Osteoblast (primary cell): Measurements from ENCODE around the gene WFDC1. TPM values are rescaled to one million over a fixed set of nuclear protein-coding genes. Genes with fewer than 3 reads are reported as not detected.

Experiments
- DNase-seq: peaks from one replicate; pipeline ENCODE4 v3.0.0; 2011; ENCODE audit warnings: low spot score, mixed read lengths; ENCODE audit not compliant: insufficient read length; ENCODE audit errors: missing footprints
- H2AFZ ChIP-seq: 2 replicates; pipeline ENCODE4 v1.6.0; 2011; ENCODE audit warnings: mild to moderate bottlenecking, low read length
- H3K27ac ChIP-seq: 2 replicates; pipeline ENCODE4 v1.5.1; 2011; ENCODE audit warnings: mild to moderate bottlenecking, low read depth, low read length, moderate library complexity
- H3K27me3 ChIP-seq: 2 replicates; pipeline ENCODE4 v1.6.0; 2012; ENCODE audit warnings: mild to moderate bottlenecking, control low read depth, inconsistent platforms, low read length, moderate library complexity; ENCODE audit not compliant: insufficient read depth
- H3K36me3 ChIP-seq: 2 replicates; pipeline ENCODE4 v1.5.1; 2011; ENCODE audit warnings: mild to moderate bottlenecking, low read length, control low read depth, moderate library complexity; ENCODE audit not compliant: insufficient read depth
- H3K4me1 ChIP-seq: 2 replicates; pipeline ENCODE4 v1.5.1; 2011; ENCODE audit warnings: mild to moderate bottlenecking, low read length, control low read depth, moderate library complexity; ENCODE audit not compliant: insufficient read depth
- H3K4me2 ChIP-seq: 2 replicates; pipeline ENCODE4 v1.6.0; 2011; ENCODE audit warnings: mild to moderate bottlenecking, low read length; ENCODE audit not compliant: insufficient read depth
- H3K4me3 ChIP-seq: fragments of 200-600 bp; sonication (generic); 3 replicates; pipeline ENCODE4 v1.5.1; 2012; ENCODE audit warnings: mild to moderate bottlenecking, low read length, inconsistent platforms; ENCODE audit not compliant: insufficient read depth
- H3K79me2 ChIP-seq: 2 replicates; pipeline ENCODE4 v1.6.0; 2012; ENCODE audit warnings: mild to moderate bottlenecking, low read length, control low read depth, inconsistent platforms; ENCODE audit not compliant: insufficient read depth
- H3K9me3 ChIP-seq: 2 replicates; pipeline ENCODE4 v1.5.1; 2011; ENCODE audit warnings: low read depth, low read length, control low read depth
- H4K20me1 ChIP-seq: 2 replicates; pipeline ENCODE4 v1.6.0; 2012; ENCODE audit warnings: mild to moderate bottlenecking, low read length, control low read depth; ENCODE audit not compliant: insufficient read depth
- total RNA-seq: library from RNA; depleted of rRNA; stranded (reverse); fragments of >200 nt; gene quantifications from 2 replicates; pipeline ENCODE4 v1.2.3, GENCODE V29; 2012
- TF ChIP-seq, protein P1 (sequence below): IDR thresholded peaks from 2 replicates; pipeline ENCODE4 v1.5.1; 2011; ENCODE audit warnings: mild to moderate bottlenecking, low read depth, low read length, moderate library complexity; ENCODE audit errors: extremely low read depth

WFDC1 gene
- total RNA-seq, 1 donor = not detected

DNA sequence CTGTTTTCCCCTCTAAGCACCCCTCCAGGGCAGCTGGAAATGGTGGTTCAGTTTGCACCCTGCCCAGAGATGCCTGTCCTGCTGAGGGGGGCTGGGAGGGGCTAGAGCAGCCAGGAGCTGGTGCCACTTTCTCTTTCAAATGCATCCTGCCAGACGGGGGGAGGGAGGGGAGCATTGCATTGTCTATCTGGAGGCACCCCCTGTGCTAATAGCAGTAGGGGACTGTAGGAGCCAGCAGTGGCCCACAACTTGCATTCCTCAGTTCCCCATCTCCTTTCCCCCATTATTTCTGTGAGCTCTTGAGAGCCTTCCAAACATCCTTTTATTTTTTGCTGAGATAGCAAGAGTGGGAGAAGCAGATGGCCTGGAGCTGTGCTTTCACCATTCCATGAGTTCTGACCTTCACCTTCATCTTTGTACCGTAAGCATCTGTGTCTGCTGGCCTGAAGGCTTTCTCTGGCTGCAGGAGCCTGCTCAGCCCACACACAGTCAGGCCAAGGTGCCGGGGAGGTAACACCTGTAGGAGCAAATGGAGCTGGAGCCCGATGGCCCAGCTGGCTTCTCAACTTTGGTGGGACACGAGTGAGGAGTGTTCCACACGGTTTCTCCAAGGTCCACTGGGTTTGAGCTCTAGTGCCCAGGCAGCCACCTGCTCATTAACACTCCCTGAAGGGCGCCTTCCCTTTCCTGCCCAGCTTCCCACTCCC, 5.2 kb downstream of the WFDC1 start:
- H3K4me1 ChIP-seq = peaks cover 16% of the 10 kb centered on the region
- H3K9me3 ChIP-seq = no peaks in the 10 kb centered on the region
- H3K36me3 ChIP-seq = no peaks in the 10 kb centered on the region
- no peaks in the 10 kb centered on the region for H4K20me1 ChIP-seq
- H2AFZ ChIP-seq = no peak overlapping the region
- peaks cover 38% of the 10 kb centered on the region for H3K27me3 ChIP-seq
- DNase-seq = no peak
- no peak overlapping the region for H3K4me2 ChIP-seq
- H3K79me2 ChIP-seq = no peaks in the 10 kb centered on the region
- TF ChIP-seq, protein P1, sequence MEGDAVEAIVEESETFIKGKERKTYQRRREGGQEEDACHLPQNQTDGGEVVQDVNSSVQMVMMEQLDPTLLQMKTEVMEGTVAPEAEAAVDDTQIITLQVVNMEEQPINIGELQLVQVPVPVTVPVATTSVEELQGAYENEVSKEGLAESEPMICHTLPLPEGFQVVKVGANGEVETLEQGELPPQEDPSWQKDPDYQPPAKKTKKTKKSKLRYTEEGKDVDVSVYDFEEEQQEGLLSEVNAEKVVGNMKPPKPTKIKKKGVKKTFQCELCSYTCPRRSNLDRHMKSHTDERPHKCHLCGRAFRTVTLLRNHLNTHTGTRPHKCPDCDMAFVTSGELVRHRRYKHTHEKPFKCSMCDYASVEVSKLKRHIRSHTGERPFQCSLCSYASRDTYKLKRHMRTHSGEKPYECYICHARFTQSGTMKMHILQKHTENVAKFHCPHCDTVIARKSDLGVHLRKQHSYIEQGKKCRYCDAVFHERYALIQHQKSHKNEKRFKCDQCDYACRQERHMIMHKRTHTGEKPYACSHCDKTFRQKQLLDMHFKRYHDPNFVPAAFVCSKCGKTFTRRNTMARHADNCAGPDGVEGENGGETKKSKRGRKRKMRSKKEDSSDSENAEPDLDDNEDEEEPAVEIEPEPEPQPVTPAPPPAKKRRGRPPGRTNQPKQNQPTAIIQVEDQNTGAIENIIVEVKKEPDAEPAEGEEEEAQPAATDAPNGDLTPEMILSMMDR = no peak
- H3K27ac ChIP-seq = no peak overlapping the region
- H3K4me3 ChIP-seq = no peak overlapping the region

DNA sequence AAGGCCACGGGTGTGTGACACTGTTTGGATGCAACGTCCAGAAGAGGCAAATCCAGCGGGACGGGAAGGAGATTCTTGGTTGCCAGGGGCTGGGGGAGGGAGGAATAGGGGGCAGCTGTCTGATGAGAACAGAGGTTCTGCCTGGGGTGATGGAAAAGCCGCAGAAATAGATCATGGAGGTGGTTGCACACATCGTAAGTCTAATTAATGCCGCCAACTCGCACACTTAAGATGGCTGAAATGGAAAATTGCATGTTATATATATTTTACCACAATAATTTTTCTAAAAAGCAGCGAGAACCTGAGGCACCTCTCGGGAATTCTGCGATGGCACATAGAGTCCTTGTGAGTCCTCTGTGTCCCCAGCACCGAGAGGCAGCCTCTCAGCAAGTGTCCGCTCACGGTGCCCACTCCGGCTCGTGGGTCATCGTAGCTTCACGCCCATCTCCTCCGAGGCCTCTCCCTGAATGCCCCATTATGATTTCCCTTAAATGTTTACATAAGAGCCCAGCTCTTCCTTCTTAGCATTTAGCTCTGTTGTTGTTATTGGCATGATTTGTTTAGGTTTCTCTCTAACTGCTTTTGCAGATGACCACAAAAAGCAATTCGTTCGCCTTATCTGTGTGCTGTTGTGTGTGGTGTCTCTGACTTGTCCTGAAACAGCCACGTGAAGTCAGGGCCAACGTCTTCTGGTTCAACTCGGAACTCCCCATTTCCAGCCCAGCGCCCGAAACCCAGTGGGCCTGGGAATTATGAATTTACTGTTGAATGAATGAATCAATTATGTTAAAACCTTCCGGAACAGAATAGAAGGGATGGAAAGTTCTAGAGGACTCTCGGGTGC, 7.7 kb downstream of the WFDC1 start:
- Histone ChIP-seq H4K20me1 (no peaks in the 10 kb centered on the region), H3K9me3 (no peaks in the 10 kb centered on the region), H3K4me2 (peak overlapping the region; percentile 49), H3K4me1 (peaks cover 16% of the 10 kb centered on the region), H3K27ac (peak overlapping the region; percentile 20), H3K36me3 (no peaks in the 10 kb centered on the region), H2AFZ (peak overlapping the region; percentile 23), H3K79me2 (no peaks in the 10 kb centered on the region), H3K4me3 (peak overlapping the region; percentile 3), H3K27me3 (peaks cover 17% of the 10 kb centered on the region)
- no peak for DNase-seq
- TF ChIP-seq, protein P1 = no peak

DNA sequence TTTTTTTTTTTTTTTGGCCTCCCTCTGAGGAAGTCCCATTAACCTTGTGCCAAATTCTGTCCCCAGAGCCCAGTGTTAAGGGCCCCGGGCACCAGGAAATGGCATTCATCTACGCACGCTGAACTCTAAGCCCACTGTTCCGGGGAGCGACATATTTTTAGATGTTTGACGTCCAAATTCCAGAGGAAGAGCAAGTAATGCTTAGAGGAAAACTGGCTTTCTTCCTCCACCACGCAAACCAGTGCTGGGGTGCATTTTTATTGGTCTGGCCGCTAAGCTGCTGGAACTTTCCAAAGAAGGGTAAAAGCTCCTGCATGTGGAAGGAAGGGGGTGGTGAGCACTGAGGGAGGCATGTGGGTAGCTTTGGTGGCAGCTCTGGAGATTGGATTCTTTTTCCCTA, 8.3 kb downstream of the WFDC1 start:
- Histone ChIP-seq H3K27me3 (peaks cover 17% of the 10 kb centered on the region), H3K4me3 (peak overlapping the region; percentile 3), H3K9me3 (no peaks in the 10 kb centered on the region), H3K4me2 (peak overlapping the region; percentile 49), H3K36me3 (no peaks in the 10 kb centered on the region), H2AFZ (peak overlapping the region; percentile 23), H3K27ac (peak overlapping the region; percentile 20), H3K4me1 (peaks cover 16% of the 10 kb centered on the region), H4K20me1 (no peaks in the 10 kb centered on the region), H3K79me2 (no peaks in the 10 kb centered on the region)
- no peak for DNase-seq
- TF ChIP-seq, protein P1 = no peak

DNA sequence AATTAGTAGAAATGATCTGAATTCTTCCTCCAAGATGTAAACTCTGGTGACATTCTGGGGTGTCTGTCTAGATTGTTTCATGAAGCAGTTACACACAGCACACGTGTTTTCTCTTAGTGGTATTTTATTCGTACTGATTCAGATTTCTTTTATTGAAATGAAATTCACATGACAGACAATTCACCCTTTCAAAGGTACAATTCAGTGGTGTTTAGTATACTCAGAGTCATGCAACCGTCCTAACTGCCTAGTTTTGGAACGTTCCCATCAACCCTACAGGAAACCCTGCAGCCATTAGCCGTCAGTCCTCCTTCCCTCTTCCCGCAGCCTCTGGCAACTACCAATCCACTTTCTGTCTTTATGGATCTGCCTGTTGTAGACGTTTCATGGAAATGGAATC, 8.8 kb downstream of the WFDC1 start:
- Histone ChIP-seq H3K4me2 (peak overlapping the region; percentile 49), H3K4me3 (no peak overlapping the region), H4K20me1 (no peaks in the 10 kb centered on the region), H3K79me2 (no peaks in the 10 kb centered on the region), H3K27ac (no peak overlapping the region), H3K36me3 (no peaks in the 10 kb centered on the region), H3K4me1 (peaks cover 16% of the 10 kb centered on the region), H3K9me3 (no peaks in the 10 kb centered on the region), H2AFZ (peak overlapping the region; percentile 8), H3K27me3 (peaks cover 17% of the 10 kb centered on the region)
- DNase-seq = no peak
- TF ChIP-seq, protein P1 = no peak
